Transverse colon (tissue), 4 donors: ENCODE data around the gene CLEC18A. TPM values are rescaled to one million over a fixed set of nuclear protein-coding genes. Genes with fewer than 3 reads are reported as not detected.

ENCODE experiments used
- DNase-seq: peaks from one replicate; pipeline ENCODE4 v3.0.0-alpha.2; 2019
- H3K27ac ChIP-seq, 4 donors: fragments of 200-600 bp; sonication (generic); 2 replicates each; pipeline ENCODE4 v1.5.1; 2016 to 2018; ENCODE audit warnings: inconsistent platforms in 4 of 4
- H3K27me3 ChIP-seq: fragments of 200-600 bp; sonication (generic); 2 replicates; pipeline ENCODE4 v1.5.1; 2017; ENCODE audit warnings: inconsistent platforms
- H3K36me3 ChIP-seq, 4 donors: fragments of 200-600 bp; sonication (generic); 2 replicates each; pipeline ENCODE4 v1.5.1; 2017 to 2019; ENCODE audit warnings: inconsistent platforms in 4 of 4
- H3K4me1 ChIP-seq, 4 donors: fragments of 200-600 bp; sonication (generic); 2 replicates each; pipeline ENCODE4 v1.5.1; 2017 to 2020; ENCODE audit warnings: inconsistent platforms in 4 of 4
- H3K4me3 ChIP-seq, 4 donors: fragments of 200-600 bp; sonication (generic); 1 replicate in 1 of 4; 2 replicates in 3 of 4; pipeline versions ENCODE4 v1.5.1 to v1.6.1; 2017 to 2019; ENCODE audit warnings: inconsistent platforms in 4 of 4
- H3K9me3 ChIP-seq, 2 donors: fragments of 200-600 bp; sonication (generic); 2 replicates each; pipeline ENCODE4 v1.5.1; 2017 to 2019; ENCODE audit warnings: inconsistent platforms in 2 of 2
- CTCF ChIP-seq, 5 experiments: fragments of 200-600 bp in 3 of 5; fragments of 450-650 bp in 2 of 5; sonication (generic) in 3 of 5; IDR thresholded peaks; 1 replicate in 2 of 5; 2 replicates in 3 of 5; pipeline ENCODE4 v1.5.1; 2016 to 2017; ENCODE audit warnings: antibody characterized with exemption in 5 of 5, inconsistent platforms in 3 of 5, mild to moderate bottlenecking in 2 of 5, moderate library complexity in 1 of 5
- EP300 ChIP-seq: sonication (generic); formaldehyde crosslinking; IDR thresholded peaks from one replicate; pipeline ENCODE4 v1.6.1; 2017; ENCODE audit warnings: antibody characterized with exemption, low read depth
- POLR2A ChIP-seq: fragments of 450-650 bp; IDR thresholded peaks from one replicate; pipeline ENCODE4 v1.6.1; 2016; ENCODE audit warnings: antibody characterized with exemption, mild to moderate bottlenecking, moderate library complexity
- POLR2AphosphoS5 ChIP-seq, 3 donors: sonication (generic); formaldehyde crosslinking; IDR thresholded peaks; one replicate each; pipeline ENCODE4 v1.6.1; 2016; ENCODE audit warnings: antibody characterized with exemption in 3 of 3
- WGBS, 2 donors: methylation state at CpG; one replicate each; pipeline ENCODE4 v1.1.5; 2018; ENCODE audit warnings: low coverage in 1 of 2; 5-methylcytosine and 5-hydroxymethylcytosine counted together
- in situ Hi-C, 4 donors: fragments of 200-750 bp; cut with MboI; loops; one replicate each; pipeline versions ENCODE4 v1.15.0 to v1.15.1; 2017; ENCODE audit warnings: low sequenced_read_pairs in 3 of 4, low pct_ligation_motif_present in 1 of 4, low pct_unique_long_range_greater_than_20kb in 1 of 4
- intact Hi-C: fragments of 100-400 bp; cut with DNase I; formaldehyde crosslinking; loops from one replicate; pipeline ENCODE4 v1.15.1; 2023; ENCODE audit warnings: low total_unique reads
- total RNA-seq, 4 donors: library from RNA; depleted of rRNA; stranded (reverse); fragments of >200 nt; gene quantifications; one replicate each; pipeline ENCODE4 v1.1.0, GENCODE V29; 2016

The CLEC18A gene
- total RNA-seq, 4 donors from 2014 or later = 0.40 to 7.8 (median 3.2) TPM

- intact Hi-C loops = loop anchor here (2.0 kb wide), 1 partner anchor 132 kb away; no protein-coding TSS in a partner anchor
Measured at GRCh38 chr16:69928856-69929400, 22.2 kb upstream of the CLEC18A start.

GRCh38 chr16:69929480-69929879 is 21.7 kb upstream of the CLEC18A start:
- Histone ChIP-seq H3K4me3 (no peak overlapping the region), H3K4me1 (peaks cover 0 to 8% (median 0%) of the 10 kb centered on the region in 4 donors), H3K36me3 (peaks cover 0 to 19% (median 7%) of the 10 kb centered on the region in 4 donors), H3K27me3 (no peaks in the 10 kb centered on the region), H3K27ac (no peak overlapping the region), H3K9me3 (no peaks in the 10 kb centered on the region)
- no peak for TF ChIP-seq POLR2AphosphoS5 (IDR thresholded peaks at IDR 0.05)
- no peak for TF ChIP-seq EP300
- TF ChIP-seq POLR2A = no peak
- TF ChIP-seq CTCF (IDR thresholded peaks at IDR 0.05) = no peak
- DNase-seq = no peak
- WGBS, 2 donors = 97 to 100% methylated on average over 2 to 9 of the region's 9 CpGs
- in situ Hi-C loops (loop anchor here in 3 of 4 donors (5.0 to 10.0 kb wide), 2 partner anchors 132 to 135 kb away; no protein-coding TSS in a partner anchor), intact Hi-C loops (loop anchor here (2.0 kb wide), 1 partner anchor 133 kb away; no protein-coding TSS in a partner anchor)

More at GRCh38 chr16:69928856-69929400, 22.2 kb upstream of the CLEC18A start:
- Histone ChIP-seq H3K9me3 (no peaks in the 10 kb centered on the region), H3K4me1 (peaks cover 0 to 8% (median 0%) of the 10 kb centered on the region in 4 donors), H3K36me3 (peaks cover 0 to 19% (median 6%) of the 10 kb centered on the region in 4 donors), H3K27ac (no peak overlapping the region), H3K27me3 (no peaks in the 10 kb centered on the region), H3K4me3 (no peak overlapping the region)
- in situ Hi-C loops = loop anchor here in 3 of 4 donors (5.0 to 10.0 kb wide), 2 partner anchors 132 to 134 kb away; no protein-coding TSS in a partner anchor
- 88 to 92% methylated on average over 4 to 10 of the region's 10 CpGs for WGBS, 2 donors
- no peak for DNase-seq
- TF ChIP-seq POLR2AphosphoS5 (IDR thresholded peaks at IDR 0.05) (no peak), EP300 (no peak), CTCF (IDR thresholded peaks at IDR 0.05) (no peak), POLR2A (no peak)

GRCh38 chr16:69930117-69930776 is 20.9 kb upstream of the CLEC18A start:
- in situ Hi-C loops = loop anchor here in 1 of 4 donors (10.0 kb wide), 1 partner anchor 125 kb away; no protein-coding TSS in a partner anchor
- TF ChIP-seq CTCF (IDR thresholded peaks at IDR 0.05) = peak; percentile 68 to 82 (median 75)
- no peak for TF ChIP-seq POLR2AphosphoS5 (IDR thresholded peaks at IDR 0.05)
- H3K27ac ChIP-seq = no peak overlapping the region
- no peaks in the 10 kb centered on the region for H3K9me3 ChIP-seq
- no peak overlapping the region for H3K4me3 ChIP-seq
- peaks cover 0 to 2% (median 0%) of the 10 kb centered on the region in 4 donors for H3K4me1 ChIP-seq
- DNase-seq = peak; percentile 43
- no peaks in the 10 kb centered on the region for H3K27me3 ChIP-seq
- 68 to 71% methylated on average over 1 to 12 of the region's 12 CpGs for WGBS, 2 donors
- peaks cover 0 to 22% (median 8%) of the 10 kb centered on the region in 4 donors for H3K36me3 ChIP-seq
- intact Hi-C loops = no loop called here

- intact Hi-C loops = no loop called here
- 98% methylated on average over 13 of the region's 13 CpGs; no CpG with 5 or more reads in 1 of the 2 donors for WGBS, 2 donors
- in situ Hi-C loops = loop anchor here in 1 of 4 donors (10.0 kb wide), 1 partner anchor 127 kb away; no protein-coding TSS in a partner anchor
Measured at GRCh38 chr16:69931631-69932030, 19.5 kb upstream of the CLEC18A start.

More at GRCh38 chr16:69931631-69932030, 19.5 kb upstream of the CLEC18A start:
- no peak overlapping the region for H3K27ac ChIP-seq
- no peak for DNase-seq
- no peak overlapping the region for H3K4me3 ChIP-seq
- no peak for TF ChIP-seq EP300
- no peak for TF ChIP-seq CTCF (IDR thresholded peaks at IDR 0.05)
- no peak for TF ChIP-seq POLR2A
- no peak for TF ChIP-seq POLR2AphosphoS5 (IDR thresholded peaks at IDR 0.05)
- no peaks in the 10 kb centered on the region for H3K27me3 ChIP-seq
- no peaks in the 10 kb centered on the region for H3K4me1 ChIP-seq
- peaks cover 0 to 36% (median 15%) of the 10 kb centered on the region in 4 donors for H3K36me3 ChIP-seq
- no peaks in the 10 kb centered on the region for H3K9me3 ChIP-seq
